Activated T-helper 1 cell treated with anti-CD3 and anti-CD28 coated beads, Interleukin-2, amount 50 U/mL, for 16 hours (primary cell): ENCODE data around the gene SIK2.
"Not testable (repeated sequence)": the region's sequence is repeated elsewhere in the genome, so short reads cannot be mapped to it uniquely, and the experiment has no call there.

ENCODE experiments used
- DNase-seq, 2 donors: peaks; one replicate each; pipeline ENCODE4 v3.0.0-alpha.2; 2020; ENCODE audit warnings: low read depth in 1 of 2, low spot score in 1 of 2

The SIK2 gene

GRCh38 chr11:111694851-111695250, 92.6 kb downstream of the SIK2 start:
- no peak for DNase-seq

- no peak for DNase-seq
Measured at GRCh38 chr11:111696556-111696955, 94.3 kb downstream of the SIK2 start.

- no peak for DNase-seq
Measured at GRCh38 chr11:111697933-111698371, 95.7 kb downstream of the SIK2 start.

- DNase-seq: no peak
Measured at GRCh38 chr11:111698852-111699559, 96.8 kb downstream of the SIK2 start.

GRCh38 chr11:111699579-111700156, 97.4 kb downstream of the SIK2 start:
- DNase-seq: no peak

- DNase-seq: no peak
Measured at GRCh38 chr11:111700162-111700561, 97.9 kb downstream of the SIK2 start.

- no peak for DNase-seq
Measured at GRCh38 chr11:111702623-111703022, 100.4 kb downstream of the SIK2 start.

- DNase-seq: no peak
Measured at GRCh38 chr11:111703576-111703975, 101.3 kb downstream of the SIK2 start.

- DNase-seq: no peak
Measured at GRCh38 chr11:111707039-111707690, 104.9 kb downstream of the SIK2 start.

- DNase-seq: no peak
Measured at GRCh38 chr11:111707691-111708067, 105.4 kb downstream of the SIK2 start.

GRCh38 chr11:111714522-111714921, 112.3 kb downstream of the SIK2 start:
- no peak for DNase-seq

GRCh38 chr11:111715142-111715816, 113.0 kb downstream of the SIK2 start:
- DNase-seq: no peak

GRCh38 chr11:111717660-111718059, 115.4 kb downstream of the SIK2 start:
- not testable (repeated sequence) for DNase-seq

- DNase-seq: no peak
Measured at GRCh38 chr11:111718436-111718835, 116.2 kb downstream of the SIK2 start.

- DNase-seq: no peak
Measured at GRCh38 chr11:111718859-111719258, 116.6 kb downstream of the SIK2 start.

GRCh38 chr11:111719379-111719778, 117.1 kb downstream of the SIK2 start:
- no peak for DNase-seq

GRCh38 chr11:111720801-111721494, 118.7 kb downstream of the SIK2 start:
- no peak for DNase-seq

- DNase-seq: no peak
Measured at GRCh38 chr11:111722501-111722900, 120.3 kb downstream of the SIK2 start.

- DNase-seq: no peak
Measured at GRCh38 chr11:111723595-111723994, 121.3 kb downstream of the SIK2 start.

- DNase-seq: no peak
Measured at GRCh38 chr11:111724615-111725129, 122.4 kb downstream of the SIK2 start.

GRCh38 chr11:111725621-111726020, 123.4 kb downstream of the SIK2 start:
- no peak for DNase-seq
